GM21529 (cell line): ENCODE measurements around the gene CFAP100.

Source experiments
- ATAC-seq: cut with Tn5 transposase; IDR thresholded peaks from one replicate; pipeline ENCODE4 v1.9.1; 2021; ENCODE audit not compliant: unreplicated experiment

Gene CFAP100

DNA sequence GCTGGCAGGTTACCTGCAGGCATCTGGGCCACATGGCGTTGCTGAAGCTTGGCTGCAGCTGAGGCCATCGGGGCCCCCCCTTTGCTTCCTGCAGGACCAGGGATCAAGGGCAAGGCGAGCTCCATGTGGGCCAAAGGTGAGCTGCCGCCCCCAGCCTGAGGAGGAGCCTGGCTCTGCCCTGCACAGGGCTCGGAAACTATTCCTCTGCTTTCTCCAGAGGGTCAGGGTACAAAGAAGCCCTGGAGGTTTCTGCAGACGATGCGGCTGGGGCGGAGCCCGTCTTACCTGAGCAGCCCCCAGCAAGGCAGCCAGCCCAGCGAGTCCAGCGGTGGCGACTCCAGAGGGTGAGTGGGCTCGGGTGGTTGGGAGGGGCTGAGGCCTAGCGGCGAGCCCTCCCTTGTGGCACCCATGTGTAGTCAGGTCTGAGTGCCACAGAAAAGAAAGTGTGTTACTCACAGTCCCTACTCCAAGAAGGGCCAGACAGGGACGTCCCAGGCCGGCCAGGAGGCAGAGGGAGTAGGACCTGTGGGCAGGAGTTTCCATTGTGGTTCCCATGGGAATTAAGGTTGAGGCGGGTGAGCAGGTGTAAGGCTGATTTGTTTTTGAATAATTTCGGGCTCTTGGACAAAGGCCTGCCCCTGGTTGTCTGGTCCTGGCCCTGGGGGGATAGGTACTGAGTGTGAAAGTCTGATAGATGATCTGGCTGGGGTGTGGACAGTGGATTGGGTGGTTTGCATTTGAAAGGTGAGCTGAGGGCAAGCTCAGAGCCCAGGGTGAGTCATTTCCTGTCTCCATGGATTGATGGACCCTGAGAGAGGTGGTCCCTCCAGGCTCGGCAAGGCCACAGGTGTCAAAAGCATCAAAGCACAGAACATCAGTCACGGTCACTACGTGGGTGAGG, 25.4 kb downstream of the CFAP100 start:
- ATAC-seq = no peak

DNA sequence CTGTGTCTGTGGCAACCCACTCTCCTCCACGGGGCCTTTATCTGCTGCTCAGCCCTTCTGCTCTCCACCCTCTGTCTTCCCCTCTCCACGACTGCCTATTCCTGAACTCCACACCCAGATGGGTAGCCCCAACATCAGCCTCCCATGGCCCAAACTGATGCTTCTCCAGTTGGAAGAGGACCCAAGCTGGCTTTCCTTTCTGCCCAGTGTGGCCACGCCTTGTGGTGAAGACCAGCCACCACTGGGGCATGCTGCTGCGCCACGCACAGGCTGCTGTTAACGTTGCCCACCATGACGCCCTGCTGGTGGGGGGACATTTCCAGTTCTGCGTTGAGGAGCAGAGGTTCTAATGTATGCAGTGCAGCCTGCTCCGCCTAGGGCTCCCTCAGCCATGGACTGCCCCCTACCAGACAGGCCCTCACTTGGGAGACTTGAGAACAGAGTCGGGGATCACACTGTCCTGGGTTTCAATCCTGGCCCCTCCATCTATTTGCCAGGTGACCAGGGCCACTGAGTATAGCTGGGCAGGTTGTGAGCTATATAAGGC, 26.9 kb downstream of the CFAP100 start:
- no peak for ATAC-seq

DNA sequence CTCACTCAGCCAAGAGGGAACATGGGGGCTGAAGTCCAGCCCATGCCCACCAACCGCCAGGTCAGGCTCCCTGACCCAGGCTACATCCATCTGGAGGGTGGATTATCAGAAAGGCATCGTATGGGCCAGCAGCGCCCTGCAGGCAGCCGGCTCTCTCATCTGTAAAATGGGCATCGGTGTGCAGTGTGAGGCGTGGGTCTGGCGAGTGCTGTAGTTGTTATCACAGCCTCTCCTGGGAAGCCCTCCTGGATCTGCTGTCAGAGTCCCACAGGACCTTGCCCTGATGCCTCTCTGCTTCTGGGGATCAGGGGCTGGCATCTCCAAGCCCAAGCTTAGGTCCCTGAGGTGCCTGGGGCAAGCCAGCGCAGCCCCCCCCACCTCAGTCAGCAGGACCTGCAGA, 27.4 kb downstream of the CFAP100 start:
- ATAC-seq = no peak

DNA sequence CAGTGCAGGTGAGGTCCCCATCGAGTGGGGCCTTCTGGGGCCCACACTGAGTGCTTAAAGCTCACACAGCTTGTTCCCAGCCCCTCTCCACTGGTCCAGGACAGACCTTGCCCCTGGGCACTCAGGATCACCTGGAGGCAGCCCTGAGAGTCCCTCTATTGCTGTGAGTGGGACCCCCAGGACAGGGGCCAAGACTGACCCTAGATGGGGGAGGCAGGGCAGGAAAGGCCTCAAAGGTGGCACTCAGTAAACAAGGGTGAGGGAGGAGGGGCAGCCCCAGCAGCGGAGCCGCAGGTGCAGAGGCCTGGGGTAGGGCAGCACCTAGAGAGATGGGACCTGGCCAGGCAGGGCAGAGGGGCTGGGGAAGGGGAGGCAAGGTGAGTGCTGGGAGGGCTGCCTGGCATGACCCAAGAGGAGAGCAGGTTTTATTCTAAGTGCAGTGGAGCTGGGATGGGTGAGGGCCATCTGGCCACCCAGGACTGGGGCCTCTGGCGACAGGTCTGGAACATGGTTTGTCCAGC, 27.9 kb downstream of the CFAP100 start:
- ATAC-seq = no peak

DNA sequence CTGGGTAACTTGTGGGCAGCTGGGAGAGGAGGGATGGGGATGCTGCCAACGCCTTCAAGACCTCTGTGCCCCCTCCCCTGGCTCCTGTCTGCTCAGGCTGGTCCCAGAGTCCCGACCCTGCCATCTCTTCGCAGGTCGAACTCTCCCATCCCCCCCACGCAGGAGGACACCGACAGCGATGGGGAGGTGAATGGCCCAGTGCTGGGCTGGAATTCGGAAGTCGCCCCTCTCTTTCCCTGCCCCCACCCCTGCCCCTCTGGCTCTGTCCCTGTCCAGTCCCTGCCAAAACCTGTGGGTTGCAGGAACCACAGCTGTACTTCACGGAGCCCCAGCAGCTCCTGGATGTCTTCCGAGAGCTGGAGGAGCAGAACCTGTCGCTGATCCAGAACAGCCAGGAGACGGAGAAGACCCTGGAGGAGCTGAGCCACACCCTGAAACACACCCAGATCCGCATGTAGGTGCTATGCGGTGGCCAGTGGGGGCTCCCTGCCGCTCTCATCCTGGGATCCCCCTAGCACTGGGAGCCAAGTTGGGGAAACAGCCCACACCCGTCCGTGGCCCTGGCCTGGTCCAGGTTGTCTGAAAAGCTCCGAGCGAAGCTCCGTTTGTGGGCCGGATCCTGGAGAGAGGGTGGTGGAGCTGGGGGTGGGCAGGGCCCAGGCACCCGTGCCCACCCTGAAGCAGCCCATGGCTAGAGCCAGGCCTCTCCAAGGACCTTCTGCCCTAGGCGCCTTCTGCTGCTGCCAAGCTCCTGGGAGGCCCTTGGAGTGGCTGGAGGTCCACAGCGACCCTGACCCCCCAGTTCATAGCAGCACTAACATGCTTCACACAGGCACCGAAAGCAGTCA, 28.7 kb downstream of the CFAP100 start:
- no peak for ATAC-seq

DNA sequence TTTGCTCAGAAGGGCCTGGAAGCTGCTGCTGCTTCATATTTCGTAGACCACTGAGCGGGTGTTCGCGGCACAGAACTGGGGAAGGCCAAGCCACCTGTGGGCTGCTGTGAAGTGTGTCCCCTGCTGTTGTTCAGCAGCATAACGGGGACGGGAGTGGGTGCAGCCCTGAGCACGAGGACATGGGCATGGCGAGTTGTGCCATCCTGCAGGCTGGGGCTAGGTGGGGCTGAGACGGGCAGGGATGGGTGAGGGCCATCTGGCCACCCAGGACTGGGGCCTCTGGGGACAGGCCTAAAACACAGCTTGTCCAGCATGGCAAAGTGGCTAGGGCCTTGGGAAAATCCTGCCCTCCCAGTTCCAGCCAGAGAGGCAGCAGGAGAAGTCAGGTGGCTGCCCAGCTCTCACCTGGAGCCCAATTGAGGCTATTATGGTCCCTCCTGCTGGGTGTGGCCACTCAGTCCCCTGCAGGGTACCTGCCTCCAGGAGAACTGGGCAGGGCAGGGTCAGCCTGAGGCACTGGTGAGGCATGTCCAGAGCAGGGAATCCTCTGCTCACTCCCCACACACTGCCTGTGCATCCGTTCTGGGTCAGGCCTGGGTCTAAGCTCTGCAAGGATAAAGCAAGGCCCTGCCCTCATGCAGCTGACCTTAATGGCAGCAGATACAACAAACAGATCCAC, 29.5 kb downstream of the CFAP100 start:
- no peak for ATAC-seq

DNA sequence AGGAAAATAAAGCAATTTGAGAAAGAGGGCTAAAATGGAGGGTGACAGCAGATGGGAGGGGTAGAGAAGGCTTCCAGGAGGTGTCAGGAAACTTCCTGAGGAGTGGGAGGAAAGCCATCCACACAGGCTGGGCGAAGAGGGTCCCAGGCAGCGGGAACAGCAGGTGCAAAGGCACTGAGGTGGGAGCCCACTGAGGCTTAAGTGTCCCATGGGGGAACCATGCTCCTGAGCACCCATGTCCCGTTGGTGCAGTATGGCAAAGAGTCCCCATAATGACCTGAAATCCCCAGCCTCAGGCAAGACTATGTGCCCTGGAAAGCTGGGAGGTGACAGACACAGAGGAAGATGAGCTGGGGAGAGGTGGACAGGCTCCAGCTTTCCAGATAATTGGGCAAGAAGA, 30.0 kb downstream of the CFAP100 start:
- no peak for ATAC-seq

DNA sequence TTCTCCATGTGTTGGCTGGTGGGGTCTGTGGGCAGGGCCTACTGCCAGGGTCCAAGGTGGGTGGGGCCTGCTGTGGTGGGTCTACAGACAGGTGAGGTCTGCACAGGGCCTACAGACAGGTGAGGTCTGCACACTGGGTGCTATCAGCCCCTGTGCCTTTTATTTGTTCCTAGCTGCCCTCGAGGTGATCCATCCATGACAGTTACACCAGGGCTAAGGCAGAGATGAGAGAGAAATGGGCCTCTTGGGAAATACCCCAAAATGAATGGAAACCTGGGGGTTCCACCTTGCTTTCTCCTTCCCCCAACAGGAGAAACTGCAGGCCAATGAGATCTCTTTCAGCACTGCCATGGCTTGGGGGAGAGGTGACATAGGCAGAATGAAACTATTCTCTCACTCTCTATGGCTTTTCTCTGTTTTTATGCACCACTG, 36.4 kb downstream of the CFAP100 start:
- peak; percentile 89 for ATAC-seq

DNA sequence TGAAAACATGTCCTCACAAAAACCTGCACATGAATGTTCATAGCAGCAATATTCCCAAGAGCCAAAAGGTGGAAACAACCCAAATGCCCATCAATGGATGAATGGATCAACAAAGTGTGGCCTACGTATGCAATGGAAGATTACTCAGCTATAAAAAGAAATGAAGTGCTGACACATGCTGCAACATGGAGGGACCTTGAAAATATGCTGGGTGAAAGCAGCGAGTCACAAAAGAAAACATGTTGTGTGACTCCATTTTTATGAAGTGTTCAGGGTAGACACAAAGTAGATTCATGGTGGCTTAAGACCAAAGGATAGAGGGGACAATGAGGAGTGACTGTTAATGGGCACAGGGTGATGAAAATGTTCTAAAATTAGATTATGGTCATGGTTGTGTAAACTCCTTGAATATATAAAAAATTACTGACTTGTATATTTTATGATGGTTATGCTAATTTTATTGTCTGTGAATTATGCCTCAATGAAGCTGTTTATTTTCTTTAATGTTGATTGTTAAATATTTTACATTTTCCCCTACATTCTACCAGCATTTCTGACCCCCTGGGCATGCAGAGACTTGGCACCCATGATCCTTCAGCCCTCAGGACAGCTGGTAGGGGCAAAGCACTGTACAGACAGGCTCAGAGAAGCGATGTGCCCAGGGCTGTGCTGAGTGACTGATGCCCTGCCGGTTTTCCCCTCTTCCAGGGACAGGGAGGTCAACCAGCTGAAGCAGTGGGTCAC, 37.8 kb downstream of the CFAP100 start:
- no peak for ATAC-seq

DNA sequence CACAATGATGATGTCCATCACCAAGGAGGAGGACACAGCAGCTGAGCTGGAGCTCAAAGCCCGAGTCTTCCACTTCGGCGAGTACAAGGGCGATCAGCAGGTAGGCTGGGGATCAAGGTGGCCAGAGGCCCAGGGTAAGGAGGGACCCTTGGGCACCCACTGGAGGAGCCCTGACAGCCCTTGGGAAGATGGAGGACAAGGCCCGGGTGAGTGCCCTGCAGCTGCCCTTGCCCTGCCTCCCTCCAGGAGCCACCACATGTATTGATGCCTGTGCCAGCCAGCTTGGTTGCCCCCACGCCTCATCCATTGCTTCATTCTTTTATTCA, 38.4 kb downstream of the CFAP100 start:
- no peak for ATAC-seq

DNA sequence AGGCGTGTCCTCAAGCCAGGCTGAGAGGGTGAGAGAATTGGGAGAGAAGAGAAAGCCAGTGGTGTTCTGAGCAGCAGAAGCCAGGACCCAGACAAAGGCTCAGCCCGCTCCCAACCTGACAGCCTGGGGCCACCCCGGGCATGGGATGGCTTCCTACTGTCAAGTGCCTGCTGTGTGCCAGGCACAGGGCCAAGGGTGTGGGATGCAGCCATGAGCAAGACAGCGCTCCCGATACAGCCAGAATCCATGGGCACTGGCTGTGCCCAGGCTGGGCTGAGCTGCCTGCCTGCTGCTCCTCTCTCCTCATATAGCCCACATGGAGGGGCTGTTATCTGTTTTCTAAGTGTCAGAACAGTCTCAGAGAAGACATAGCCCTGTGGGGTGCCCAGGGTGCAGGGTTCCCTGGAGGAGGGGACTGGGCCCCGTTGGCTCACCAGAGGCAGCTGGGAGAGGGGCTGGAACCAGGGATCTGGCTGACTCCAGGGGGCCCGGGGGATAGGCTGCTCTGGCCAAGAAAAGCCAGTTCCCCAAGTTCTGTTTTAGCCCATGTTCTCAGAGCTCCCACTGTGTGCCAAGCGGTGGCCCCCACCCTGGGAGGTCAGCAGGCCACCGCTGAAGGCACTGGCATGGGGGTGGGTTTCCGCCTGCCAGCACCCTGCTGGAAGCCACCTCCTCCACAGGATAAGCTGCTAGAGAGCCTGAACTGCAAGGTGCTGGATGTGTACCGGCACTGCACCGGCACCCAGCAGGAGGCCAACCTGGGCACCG, 39.0 kb downstream of the CFAP100 start:
- no peak for ATAC-seq

DNA sequence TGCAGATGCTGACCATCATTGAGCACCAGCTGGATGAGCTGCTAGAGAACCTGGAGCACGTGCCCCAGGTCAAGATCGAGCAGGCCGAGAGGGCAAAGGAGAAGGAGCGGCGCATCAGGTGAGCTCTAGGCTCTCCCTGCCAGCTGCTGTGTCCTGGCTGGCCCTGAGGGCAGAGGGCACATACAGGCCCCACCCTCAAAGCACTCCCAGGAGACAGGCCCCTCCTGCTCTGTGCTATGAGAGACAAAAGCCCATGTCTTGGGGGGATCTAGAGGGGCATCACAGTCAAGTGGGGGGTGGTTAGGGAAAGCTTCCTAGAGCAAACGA, 39.5 kb downstream of the CFAP100 start:
- ATAC-seq = no peak

DNA sequence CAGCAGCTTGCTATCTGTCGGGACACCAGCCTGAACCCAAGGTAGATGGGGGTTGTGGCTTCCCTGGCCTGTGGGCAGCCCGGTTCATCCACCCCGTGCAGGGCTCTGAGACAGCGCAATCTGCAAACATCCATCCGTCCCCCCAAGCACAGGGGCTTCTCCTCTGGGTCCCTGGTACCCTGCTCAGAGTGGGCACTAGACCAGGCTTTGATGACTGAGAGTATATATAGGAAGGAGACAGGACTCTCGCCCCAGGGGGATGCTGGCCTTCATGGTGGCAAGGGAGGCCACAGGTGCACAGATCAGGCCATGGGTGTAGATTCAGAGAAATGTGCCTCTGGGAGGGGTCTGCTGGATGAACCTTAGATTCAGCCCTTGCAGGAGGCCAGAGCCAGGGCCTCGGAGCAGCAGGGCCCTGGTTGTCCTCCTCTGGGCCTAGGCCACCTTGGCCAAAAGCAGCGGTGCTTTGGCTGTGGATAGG, 40.3 kb downstream of the CFAP100 start:
- no peak for ATAC-seq

DNA sequence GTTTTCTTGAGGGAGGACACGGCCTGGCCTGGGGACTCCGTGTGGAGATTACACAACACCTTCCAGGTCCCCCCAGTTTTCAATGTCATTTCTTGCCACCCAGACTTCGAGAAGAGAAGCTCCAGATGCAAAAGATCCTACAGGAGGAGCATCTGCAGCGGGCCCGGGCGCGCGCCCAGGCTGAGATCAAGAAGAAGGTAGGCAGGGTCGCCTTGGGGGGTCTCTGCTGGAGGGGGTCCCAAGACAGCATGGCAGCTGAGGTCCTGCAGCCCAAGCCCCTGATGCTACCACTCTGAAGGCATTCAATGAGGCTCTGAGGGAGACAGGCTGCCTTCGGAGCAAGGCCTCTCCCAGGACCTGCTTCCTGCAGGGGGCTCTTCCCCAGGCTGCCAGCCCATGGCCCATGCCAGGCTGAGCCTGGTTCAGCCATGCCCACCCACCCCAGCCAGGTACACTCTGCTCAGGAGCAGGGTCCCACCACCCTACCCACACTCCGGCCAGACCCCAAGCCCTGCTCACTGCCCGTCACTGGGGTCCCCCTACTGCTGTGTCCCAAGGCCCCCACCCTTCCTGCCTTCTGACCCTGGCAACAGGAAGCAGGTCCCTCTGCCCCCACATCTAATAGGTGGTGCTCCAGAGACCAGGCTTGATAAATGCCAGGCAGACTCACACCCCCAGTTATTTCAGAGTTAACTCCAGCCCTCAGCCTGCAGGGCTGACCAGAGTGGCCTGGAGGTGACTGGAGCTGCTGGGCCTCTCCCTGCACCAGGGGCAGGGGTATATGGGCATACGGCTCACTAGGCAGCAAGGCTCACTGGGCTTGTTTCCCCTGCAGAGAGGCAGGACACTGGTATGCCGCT, 41.0 kb downstream of the CFAP100 start:
- no peak for ATAC-seq

DNA sequence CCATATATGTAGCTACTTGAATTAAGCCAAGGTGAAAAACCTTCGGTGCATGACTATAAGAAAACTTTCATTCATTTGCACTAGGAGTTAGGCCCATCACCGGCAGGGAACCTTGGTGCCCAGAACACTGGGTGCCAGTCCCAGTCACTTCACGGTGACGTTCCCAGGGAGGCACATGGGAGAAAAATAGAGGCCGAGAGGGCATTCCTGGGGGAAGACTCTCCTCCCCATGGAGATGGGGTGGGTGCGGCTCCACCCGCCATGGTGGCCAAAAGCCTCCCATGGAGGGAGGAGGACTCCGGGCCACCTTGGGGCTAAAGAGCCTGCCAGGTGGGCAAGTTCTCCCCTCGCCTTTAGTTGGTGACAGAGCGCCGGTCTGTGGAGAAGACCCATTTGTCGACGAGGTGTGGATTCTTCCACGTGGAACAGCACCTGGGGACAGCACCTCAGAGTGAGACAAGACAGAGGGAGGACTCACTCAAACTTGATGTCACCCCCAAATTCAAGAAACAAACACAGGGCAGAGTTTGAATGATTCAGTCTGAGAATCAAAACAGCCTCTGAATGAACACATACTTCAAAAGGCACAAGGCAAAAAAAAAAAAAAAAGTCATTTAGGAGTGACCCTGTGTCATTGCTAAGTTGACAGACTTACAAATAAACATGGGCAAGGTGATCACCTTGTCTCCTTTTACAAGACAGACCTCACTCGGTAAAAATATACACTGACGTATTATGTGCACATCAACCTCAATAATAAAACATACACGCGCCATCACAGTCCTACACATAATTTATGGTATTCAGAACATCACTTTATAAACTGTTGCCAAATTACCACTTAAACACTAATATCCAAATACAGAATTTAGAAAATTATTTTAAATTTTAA, 42.4 kb downstream of the CFAP100 start:
- ATAC-seq = no peak

DNA sequence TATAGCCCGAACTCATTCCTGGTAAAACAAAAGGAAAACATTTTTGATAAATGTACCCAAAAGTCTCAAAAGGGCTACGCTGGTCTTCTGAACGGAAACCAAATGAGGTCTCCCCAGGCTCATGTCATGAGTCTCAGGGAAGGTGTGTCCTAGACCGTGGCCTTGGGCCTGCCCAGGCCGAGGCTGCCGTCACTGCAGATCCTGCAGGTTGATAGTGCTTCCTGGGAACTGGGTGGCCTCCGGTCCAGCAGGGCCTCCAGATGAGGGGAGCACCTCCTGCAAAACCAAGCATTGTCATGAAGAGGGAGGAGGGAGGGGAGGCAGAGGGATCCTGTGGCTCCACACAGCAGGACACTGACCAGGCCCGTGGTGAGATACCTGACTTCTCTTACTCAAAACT, 43.5 kb downstream of the CFAP100 start:
- ATAC-seq = no peak

DNA sequence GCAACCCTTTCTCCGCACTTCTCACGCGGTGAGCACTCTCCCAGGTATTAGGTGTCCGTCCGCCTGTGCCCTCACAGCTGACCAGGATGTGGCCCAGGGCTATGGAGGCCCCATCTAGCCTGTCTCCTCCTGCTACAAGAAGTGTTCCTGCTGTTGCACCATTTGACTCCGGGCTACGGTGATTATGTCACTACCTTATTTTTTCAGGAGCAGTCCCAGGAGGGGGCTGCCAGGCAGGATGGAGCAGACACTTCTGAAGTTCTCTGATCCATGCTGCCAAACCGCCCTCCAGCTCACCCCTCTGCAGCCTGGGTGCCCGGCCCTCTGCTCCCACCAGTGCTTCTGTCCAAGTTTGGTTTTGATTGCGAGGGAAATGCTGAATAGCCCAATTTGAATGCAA, 44.0 kb downstream of the CFAP100 start:
- no peak for ATAC-seq
